ENCODE data around the gene PEX1. TPM values are rescaled to one million over a fixed set of nuclear protein-coding genes. Genes with fewer than 3 reads are reported as not detected.
"Not testable (repeated sequence)": the region's sequence is repeated elsewhere in the genome, so short reads cannot be mapped to it uniquely, and the experiment has no call there.

The PEX1 gene
- total RNA-seq, 1 experiment from 2014 or later: 22.1 TPM

- in situ Hi-C loops (cut with HindIII; ENCODE audit: low pct_unique_long_range_greater_than_20kb, low sequenced_read_pairs): no loop called here
- DNase-seq (ENCODE audit: low read depth): no peak
These were observed 10.7 kb downstream of the PEX1 start for GRCh38 chr7:92517631-92518030.

DNA sequence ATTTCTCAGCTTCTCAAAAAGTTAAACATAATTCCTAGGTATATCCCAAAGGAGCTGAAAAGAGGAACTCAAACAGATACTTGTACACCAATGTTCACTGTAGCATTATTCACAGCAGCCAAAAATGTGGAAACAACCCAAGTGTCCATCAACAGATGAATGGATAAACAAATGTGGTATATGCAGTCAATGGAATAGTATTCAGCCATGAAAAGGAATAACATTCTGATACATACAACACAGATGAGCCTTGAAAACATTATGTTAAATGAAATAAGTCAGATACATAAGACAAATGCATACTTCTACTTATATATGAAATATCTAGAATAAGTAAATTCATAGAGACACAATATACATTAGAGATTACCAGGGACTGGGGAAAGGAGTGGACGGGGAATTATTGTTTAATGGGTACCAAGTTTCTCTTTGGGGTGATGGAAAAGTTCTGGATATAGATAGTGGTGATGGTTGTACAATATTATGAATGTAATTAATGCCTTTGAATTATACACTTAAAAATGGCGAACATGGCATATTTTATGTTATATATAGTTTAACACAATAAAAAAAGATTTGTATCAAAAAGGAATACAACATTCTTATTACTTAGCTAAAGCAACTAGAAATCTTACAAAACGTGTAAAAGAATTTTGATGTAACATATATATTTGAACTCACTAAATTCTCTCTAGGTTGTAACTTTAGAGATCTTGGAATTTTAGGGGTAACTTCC lies 15.0 kb downstream of the PEX1 start:
- DNase-seq (ENCODE audit: low read depth): no peak
- in situ Hi-C loops (cut with HindIII; ENCODE audit: low pct_unique_long_range_greater_than_20kb, low sequenced_read_pairs): no loop called here

GRCh38 chr7:92508946-92509345 lies 19.4 kb downstream of the PEX1 start:
- in situ Hi-C loops (cut with HindIII; ENCODE audit: low pct_unique_long_range_greater_than_20kb, low sequenced_read_pairs): no loop called here
- DNase-seq (ENCODE audit: low read depth): no peak

GRCh38 chr7:92506363-92506762 lies 22.0 kb downstream of the PEX1 start:
- no peak for DNase-seq (ENCODE audit: low read depth)
- in situ Hi-C loops (cut with HindIII; ENCODE audit: low pct_unique_long_range_greater_than_20kb, low sequenced_read_pairs): no loop called here

- in situ Hi-C loops (cut with HindIII; ENCODE audit: low pct_unique_long_range_greater_than_20kb, low sequenced_read_pairs): no loop called here
These were observed 23.8 kb downstream of the PEX1 start for GRCh38 chr7:92504563-92504962.

GRCh38 chr7:92503767-92504166 lies 24.6 kb downstream of the PEX1 start:
- no peak for DNase-seq (ENCODE audit: low read depth)

More at GRCh38 chr7:92504563-92504962, 23.8 kb downstream of the PEX1 start:
- no peak for DNase-seq (ENCODE audit: low read depth)

DNA sequence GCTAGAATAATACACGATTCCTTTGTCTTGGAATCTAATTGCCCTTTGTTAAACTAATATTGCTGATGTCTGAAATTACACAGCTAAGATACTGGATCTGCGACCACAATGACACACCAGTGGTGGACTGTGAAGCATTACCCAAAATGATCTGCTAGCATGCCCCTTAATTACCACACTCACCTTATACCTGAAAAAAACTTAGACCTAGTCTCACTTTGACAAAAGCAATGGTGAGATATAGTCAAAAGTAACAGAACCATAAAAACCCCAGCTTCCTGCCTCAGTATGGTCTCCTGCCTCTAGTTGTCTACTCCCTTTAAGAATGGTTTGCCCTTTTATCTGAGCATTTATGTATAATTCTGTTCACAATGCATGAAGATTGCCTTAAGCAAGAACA lies 29.8 kb downstream of the PEX1 start:
- in situ Hi-C loops (cut with HindIII; ENCODE audit: low pct_unique_long_range_greater_than_20kb, low sequenced_read_pairs): no loop called here
- DNase-seq (ENCODE audit: low read depth): no peak

More at GRCh38 chr7:92503767-92504166, 24.6 kb downstream of the PEX1 start:
- in situ Hi-C loops (cut with HindIII; ENCODE audit: low pct_unique_long_range_greater_than_20kb, low sequenced_read_pairs): no loop called here

GRCh38 chr7:92496876-92497275 lies 31.4 kb downstream of the PEX1 start:
- in situ Hi-C loops (cut with HindIII; ENCODE audit: low pct_unique_long_range_greater_than_20kb, low sequenced_read_pairs): no loop called here
- DNase-seq (ENCODE audit: low read depth): no peak

DNA sequence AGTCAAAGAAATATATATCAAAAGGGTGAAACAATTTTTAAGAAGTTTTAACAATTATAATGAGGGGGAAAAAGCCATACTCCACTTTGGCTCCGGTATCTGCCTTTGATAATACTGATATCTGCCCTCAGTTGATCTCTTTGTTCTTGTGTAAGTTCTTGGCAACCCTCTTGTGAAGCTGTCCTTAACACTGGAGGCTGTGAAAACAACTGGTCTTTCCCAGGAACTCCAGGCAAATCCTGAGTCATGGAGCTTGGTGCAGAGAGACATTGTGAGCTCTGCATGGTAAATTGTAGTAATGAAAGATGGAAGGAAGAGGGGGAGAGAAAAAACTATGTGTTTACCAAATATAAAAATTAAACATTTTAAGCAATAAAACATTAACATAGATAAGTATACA lies 38.7 kb downstream of the PEX1 start:
- in situ Hi-C loops (cut with HindIII; ENCODE audit: low pct_unique_long_range_greater_than_20kb, low sequenced_read_pairs): no loop called here
- no peak for DNase-seq (ENCODE audit: low read depth)

- DNase-seq (ENCODE audit: low read depth): no peak
- in situ Hi-C loops (cut with HindIII; ENCODE audit: low pct_unique_long_range_greater_than_20kb, low sequenced_read_pairs): no loop called here
These were observed 40.5 kb downstream of the PEX1 start for GRCh38 chr7:92487804-92488203.

- in situ Hi-C loops (cut with HindIII; ENCODE audit: low pct_unique_long_range_greater_than_20kb, low sequenced_read_pairs): no loop called here
- DNase-seq (ENCODE audit: low read depth): no peak
These were observed 42.3 kb downstream of the PEX1 start for GRCh38 chr7:92485974-92486373.

DNA sequence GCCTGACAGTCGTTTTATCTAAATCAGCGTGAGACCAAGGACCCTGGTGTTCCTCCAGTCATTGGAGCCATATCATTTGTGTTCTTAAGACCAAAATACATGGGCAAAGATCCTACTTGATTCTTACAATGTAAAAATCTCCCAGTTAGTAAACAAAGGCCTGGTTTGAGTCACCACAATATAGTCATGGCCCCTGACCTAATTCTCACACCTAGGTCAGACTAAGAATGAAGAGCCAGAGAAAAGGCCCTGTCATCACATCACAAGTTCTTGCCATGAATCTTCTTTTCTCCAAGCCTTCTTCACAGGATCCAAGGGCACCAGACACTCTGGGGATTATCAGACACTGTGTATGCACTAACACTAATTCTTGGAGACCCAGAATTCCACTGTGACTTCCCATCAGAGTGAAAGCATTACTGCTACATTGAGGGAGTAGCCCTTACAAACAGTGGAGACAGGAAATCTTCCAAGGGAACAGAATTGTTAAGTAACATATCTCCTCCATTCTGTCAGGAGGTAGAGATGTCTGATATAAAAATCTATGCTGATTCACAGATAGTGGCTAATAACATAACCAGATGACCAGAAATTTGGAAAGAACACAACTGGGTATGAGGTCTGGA lies 42.9 kb downstream of the PEX1 start:
- in situ Hi-C loops (cut with HindIII; ENCODE audit: low pct_unique_long_range_greater_than_20kb, low sequenced_read_pairs): no loop called here
- no peak for DNase-seq (ENCODE audit: low read depth)

DNA sequence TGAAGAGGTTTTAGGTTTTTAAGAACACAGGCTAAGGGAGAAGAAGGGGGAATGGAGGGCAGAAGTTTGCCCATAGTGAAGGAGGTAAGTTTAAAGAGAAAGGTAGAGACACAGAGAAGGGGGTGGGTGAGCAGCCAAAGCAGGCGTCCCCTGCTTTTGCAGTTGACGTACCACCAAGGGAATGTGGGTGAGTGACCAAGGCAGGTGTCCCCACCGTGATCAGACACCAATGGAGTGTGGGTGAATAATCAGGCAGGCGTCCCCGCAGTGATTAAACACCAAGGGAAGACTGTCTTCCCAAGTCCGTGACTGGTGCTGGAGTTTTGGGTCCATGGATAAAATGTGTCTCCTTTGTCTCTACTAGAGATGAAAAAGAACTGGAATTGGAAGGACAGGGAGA lies 44.1 kb downstream of the PEX1 start:
- in situ Hi-C loops (cut with HindIII; ENCODE audit: low pct_unique_long_range_greater_than_20kb, low sequenced_read_pairs); DNase-seq (ENCODE audit: low read depth): not testable (repeated sequence)

- DNase-seq (ENCODE audit: low read depth); in situ Hi-C loops (cut with HindIII; ENCODE audit: low pct_unique_long_range_greater_than_20kb, low sequenced_read_pairs): not testable (repeated sequence)
These were observed 44.7 kb downstream of the PEX1 start for GRCh38 chr7:92483624-92484023.

GRCh38 chr7:92479146-92479545 lies 49.2 kb downstream of the PEX1 start:
- DNase-seq (ENCODE audit: low read depth); in situ Hi-C loops (cut with HindIII; ENCODE audit: low pct_unique_long_range_greater_than_20kb, low sequenced_read_pairs): not testable (repeated sequence)

DNA sequence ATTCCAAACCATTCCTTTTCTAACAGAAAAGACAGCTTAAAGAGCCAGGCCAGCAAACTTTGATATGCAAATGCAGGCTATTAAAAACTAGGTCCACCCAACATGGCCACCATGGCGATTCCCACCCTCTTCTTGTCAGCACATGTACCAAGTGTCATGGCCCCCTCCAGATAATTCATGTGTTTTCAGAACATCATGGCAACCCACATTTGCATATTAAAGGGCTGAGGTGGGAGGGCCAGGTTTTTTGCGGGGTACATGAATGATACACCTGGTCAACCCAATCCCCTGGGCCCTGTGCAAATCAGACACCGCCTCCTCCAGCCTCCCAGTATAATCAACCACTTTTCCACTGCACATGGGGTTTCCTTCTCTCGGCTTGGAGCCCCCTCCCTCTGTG lies 49.6 kb downstream of the PEX1 start:
- DNase-seq (ENCODE audit: low read depth): no peak
- in situ Hi-C loops (cut with HindIII; ENCODE audit: low pct_unique_long_range_greater_than_20kb, low sequenced_read_pairs): no loop called here

DNA sequence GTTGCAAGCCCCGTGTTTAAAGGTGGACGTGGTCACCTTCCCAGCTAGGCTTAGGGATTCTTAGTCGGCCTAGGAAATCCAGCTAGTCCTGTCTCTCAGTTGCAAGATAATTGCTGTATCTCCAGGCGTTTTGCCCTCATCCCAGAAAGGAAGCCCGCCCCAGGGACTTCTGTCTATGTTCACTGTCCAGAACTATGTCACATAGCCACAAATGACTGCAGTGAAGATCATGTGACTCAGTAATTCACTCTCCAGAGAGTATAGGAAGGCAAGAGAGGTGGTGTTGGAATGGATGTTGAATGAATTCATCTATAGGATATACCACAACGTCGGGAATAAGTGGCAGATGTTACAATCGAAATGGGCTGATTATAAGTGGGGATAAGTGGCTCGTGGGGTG lies 50.2 kb downstream of the PEX1 start:
- in situ Hi-C loops (cut with HindIII; ENCODE audit: low pct_unique_long_range_greater_than_20kb, low sequenced_read_pairs): no loop called here
- no peak for DNase-seq (ENCODE audit: low read depth)

GRCh38 chr7:92477681-92478080 lies 50.6 kb downstream of the PEX1 start, which contains the start of gene ERVW-1:
TSS of gene ERVW-1 (minus strand) at chr7:92477946. CDS start at chr7:92470381, 7,565 bp downstream.
- DNase-seq (ENCODE audit: low read depth); in situ Hi-C loops (cut with HindIII; ENCODE audit: low pct_unique_long_range_greater_than_20kb, low sequenced_read_pairs): not testable (repeated sequence)

DNA sequence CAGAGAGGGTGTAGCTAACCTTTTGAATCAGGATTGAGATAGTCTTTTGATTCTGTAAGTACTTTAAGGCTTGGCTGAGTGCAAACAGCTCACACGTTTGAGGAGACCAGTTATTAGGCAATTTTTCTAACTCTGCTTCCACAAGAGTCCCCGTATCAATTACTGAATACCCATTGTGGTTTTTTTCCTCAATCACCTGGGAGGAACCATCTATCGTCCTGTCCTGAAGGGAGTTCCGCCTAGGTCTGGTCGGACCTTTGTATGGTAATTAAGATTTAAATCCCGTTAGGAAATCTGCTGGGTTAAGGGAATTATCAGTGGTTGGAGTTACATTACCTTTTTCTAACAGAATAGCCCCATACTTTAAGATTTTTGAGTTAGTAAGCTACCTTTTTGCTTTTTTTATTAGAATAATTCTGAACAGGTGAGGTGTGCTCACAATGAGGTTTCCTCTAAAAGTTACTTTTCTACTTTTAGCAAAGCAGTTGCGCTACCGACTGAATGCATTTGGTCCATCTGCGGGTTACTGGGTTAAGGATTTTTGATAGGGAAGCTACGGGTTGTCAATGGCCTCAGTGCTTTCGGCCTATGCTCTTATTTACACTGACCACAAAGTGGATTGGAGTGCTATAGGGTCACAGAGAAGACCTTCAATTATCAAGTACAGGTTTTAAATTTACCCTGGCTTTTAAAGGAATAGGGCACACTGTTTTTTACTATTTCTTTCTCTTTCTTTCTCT lies 52.3 kb downstream of the PEX1 start:
- in situ Hi-C loops (cut with HindIII; ENCODE audit: low pct_unique_long_range_greater_than_20kb, low sequenced_read_pairs): not testable (repeated sequence)

More for the DNA sequence above, 52.3 kb downstream of the PEX1 start:
- not testable (repeated sequence) for DNase-seq (ENCODE audit: low read depth)

Measured in Caki2 (cell line).